ENCODE measurements around the gene C1orf87.
A peak's percentile ranks its signal among the peaks of the same experiment; 100 is the strongest.

The C1orf87 gene

DNA sequence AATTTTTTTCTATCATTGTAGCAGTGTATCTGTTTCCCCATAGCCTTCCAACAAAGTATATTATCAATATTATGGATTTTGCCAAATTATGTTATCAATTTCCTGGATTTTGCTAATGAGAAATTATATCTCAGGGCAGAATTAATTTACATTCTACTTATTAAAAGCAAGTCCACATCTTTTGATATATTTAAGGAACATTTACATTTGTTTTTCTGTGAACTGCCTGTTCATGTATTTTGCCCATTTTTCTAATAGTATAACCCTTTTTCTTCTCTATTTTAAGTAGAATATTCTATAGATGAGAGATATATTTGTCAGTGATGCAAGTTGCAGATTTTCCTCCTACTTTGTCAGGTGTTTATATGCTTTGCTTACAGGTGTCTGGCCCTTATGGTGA lies 24.4 kb downstream of the C1orf87 start:
- no peak for TF ChIP-seq JUND (IDR thresholded peaks at IDR 0.05; ENCODE audit: low read depth)
- no peak for DNase-seq (ENCODE audit: low read depth in 1 of 2, low spot score in 1 of 2)
- in situ Hi-C loops (cut with HindIII; ENCODE audit: low pct_unique_long_range_greater_than_20kb, low sequenced_read_pairs): no loop called here

DNA sequence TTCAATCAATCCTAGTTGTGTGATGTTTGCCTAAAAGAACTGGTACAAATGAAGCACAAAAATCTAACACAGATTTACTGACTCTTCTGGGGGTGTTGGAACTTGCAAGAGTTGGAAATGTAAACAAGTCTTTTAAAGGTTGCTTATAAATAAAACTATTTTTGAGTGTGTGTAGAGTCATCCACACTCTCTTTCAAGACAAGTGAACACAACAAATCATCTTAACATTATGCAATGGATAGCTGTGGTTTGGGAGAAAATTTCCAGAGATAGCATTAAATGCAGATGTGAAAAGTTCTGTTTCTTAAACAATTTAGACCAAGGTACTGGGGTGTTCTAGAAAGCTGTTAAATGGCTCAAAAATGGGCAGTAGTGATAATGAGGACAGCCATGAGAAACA lies 28.7 kb downstream of the C1orf87 start:
- TF ChIP-seq JUND (IDR thresholded peaks at IDR 0.05; ENCODE audit: low read depth): no peak
- DNase-seq (ENCODE audit: low read depth in 1 of 2, low spot score in 1 of 2): no peak
- in situ Hi-C loops (cut with HindIII; ENCODE audit: low pct_unique_long_range_greater_than_20kb, low sequenced_read_pairs): no loop called here

DNA sequence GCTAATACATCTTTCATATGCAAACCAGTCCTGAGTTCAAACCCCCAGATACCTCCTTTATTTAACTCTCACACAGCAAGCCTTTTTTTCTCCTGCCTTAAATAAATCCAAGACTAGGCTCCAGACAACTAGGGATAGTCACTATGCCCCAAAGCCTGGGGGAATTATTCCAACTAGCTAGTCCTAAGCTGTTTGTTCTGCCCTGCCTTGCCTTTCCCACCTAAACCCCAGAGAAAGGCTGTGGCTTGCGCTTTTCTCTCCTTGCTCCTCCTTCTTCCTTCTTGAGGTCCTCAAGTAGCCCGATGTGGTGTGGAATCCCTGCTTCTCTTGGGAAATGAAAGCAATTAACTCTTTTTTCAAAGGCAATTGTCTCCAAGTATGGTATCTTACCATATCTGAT lies 31.8 kb downstream of the C1orf87 start:
- no peak for TF ChIP-seq JUND (IDR thresholded peaks at IDR 0.05; ENCODE audit: low read depth)
- no peak for DNase-seq (ENCODE audit: low read depth in 1 of 2, low spot score in 1 of 2)
- in situ Hi-C loops (cut with HindIII; ENCODE audit: low pct_unique_long_range_greater_than_20kb, low sequenced_read_pairs): no loop called here

DNA sequence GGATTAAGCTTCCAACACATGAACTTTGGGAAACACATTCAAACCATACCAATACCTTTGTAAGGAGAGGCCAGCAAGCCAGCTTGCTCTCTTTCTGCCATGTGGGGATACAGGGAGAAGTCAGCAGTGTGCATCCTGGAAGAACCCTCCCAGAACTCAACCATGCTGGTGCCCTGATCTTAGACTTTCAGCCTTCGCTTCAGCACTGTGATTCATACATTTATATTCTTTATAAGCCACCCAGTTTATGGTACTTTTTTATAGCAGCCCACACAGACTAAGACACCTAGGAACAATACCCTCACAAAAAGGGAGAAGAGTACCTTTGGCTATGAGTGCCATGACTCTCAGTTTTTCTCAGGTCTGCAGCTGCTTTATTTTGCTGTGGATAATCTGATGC lies 35.9 kb downstream of the C1orf87 start:
- TF ChIP-seq JUND (IDR thresholded peaks at IDR 0.05; ENCODE audit: low read depth): no peak
- in situ Hi-C loops (cut with HindIII; ENCODE audit: low pct_unique_long_range_greater_than_20kb, low sequenced_read_pairs): no loop called here
- no peak for DNase-seq (ENCODE audit: low read depth in 1 of 2, low spot score in 1 of 2)

DNA sequence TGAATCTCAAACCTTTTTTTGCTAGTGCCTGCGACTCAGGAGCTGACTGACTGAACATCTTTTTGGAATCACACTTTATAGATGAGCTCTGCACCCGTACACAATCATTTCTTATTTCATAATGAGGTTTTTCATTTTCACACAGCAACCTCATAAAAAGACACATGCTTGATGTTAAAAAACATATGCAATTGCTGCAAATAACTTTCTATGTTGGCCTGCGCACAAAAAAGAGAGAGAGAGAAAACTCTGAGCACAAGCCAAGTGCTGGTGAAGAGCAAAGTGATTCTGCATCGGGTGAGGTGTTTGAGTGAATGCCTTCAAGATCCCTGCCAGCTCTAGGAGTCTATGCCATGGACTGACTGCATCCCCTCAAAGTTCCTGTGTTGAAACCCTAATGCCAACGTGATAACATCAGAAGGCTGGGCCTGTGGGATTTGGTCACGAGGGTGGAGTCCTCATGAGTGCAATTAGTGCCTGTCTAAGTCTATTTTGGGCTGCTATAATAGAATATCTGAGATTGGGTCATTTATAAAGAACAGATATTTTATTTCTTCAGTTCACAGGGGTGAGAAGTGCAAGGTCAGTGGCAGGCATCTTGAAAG lies 36.6 kb downstream of the C1orf87 start:
- in situ Hi-C loops (cut with HindIII; ENCODE audit: low pct_unique_long_range_greater_than_20kb, low sequenced_read_pairs): no loop called here
- no peak for TF ChIP-seq JUND (IDR thresholded peaks at IDR 0.05; ENCODE audit: low read depth)
- no peak for DNase-seq (ENCODE audit: low read depth in 1 of 2, low spot score in 1 of 2)

DNA sequence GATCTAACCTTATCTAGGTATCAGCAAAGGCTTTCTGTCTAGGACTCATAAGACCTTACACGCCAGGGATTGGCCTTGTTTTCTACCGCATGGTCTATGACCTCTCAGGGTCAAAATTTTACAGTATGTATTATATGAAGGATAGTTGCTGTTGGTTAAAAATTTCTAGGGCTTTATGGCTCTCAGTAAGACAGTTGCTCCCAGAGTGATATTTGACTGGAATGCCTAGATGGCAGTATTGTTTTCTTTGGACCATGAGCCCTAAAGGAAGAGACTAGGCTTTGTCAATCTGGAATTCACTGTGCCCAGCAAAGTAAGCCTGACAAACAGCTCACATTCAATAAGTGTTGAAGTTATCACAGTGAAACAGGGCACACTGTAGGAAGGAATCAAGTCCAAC lies 37.6 kb downstream of the C1orf87 start:
- no peak for TF ChIP-seq JUND (IDR thresholded peaks at IDR 0.05; ENCODE audit: low read depth)
- DNase-seq (ENCODE audit: low read depth in 1 of 2, low spot score in 1 of 2): peak in 1 of 2 experiments; percentile 12
- in situ Hi-C loops (cut with HindIII; ENCODE audit: low pct_unique_long_range_greater_than_20kb, low sequenced_read_pairs): no loop called here

DNA sequence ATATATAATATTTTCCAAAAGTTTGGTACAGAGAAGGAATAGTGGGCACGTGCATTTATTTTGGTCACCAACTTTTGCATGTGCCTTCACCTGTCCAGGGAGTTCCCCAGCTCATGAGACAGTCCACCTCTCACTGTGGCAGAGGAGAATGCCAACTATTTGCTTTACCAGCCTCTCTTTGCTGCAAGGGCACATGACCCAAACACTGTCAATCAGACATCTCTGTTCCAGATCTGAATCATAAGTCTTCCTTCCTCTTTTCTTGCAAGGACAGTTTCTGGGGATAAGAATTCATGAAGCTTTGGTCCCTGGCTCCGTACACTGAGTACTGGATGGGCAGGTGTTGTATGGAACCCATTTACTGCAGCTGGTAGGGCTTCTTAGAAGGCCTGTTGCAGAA lies 38.6 kb downstream of the C1orf87 start:
- no peak for DNase-seq (ENCODE audit: low read depth in 1 of 2, low spot score in 1 of 2)
- in situ Hi-C loops (cut with HindIII; ENCODE audit: low pct_unique_long_range_greater_than_20kb, low sequenced_read_pairs): no loop called here
- no peak for TF ChIP-seq JUND (IDR thresholded peaks at IDR 0.05; ENCODE audit: low read depth)

DNA sequence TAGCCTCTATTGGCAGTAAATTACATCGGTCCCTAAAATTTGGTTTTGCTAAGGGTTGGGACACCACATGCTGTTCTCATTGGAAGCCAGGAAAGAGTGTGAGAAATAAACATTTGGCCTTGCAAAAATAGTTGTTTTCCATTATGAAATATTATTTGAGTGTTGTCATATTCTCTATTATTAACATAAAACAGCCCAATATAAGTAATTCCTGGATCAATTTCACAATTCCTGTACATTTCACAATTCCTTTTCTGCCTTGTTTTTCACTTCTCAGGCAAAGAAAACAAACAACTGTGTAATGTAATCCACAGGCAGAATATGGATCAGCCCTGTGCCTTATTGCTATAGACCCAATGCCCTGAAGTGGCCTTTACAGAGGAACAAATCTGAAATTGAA lies 40.5 kb downstream of the C1orf87 start:
- in situ Hi-C loops (cut with HindIII; ENCODE audit: low pct_unique_long_range_greater_than_20kb, low sequenced_read_pairs): no loop called here
- no peak for DNase-seq (ENCODE audit: low read depth in 1 of 2, low spot score in 1 of 2)
- TF ChIP-seq JUND (IDR thresholded peaks at IDR 0.05; ENCODE audit: low read depth): no peak

DNA sequence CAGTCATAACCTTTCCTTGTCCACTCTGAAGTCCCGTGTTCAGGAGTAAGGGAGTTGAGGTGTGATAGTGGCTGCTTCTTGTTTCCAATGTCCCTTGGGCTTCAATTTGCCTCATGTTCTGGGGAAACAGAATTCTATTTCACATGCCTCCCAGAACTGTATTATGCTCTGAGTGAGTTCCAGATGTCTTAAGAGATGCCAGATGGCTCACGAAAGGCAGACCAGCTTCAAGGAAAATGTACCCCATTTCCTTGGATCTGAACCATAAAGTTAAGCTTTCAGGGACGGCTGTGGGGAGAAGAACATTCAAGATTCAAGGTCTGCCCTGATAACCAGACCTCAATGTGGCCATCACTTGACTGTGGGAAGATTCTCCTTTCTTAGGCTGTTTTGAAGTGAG lies 42.4 kb downstream of the C1orf87 start:
- in situ Hi-C loops (cut with HindIII; ENCODE audit: low pct_unique_long_range_greater_than_20kb, low sequenced_read_pairs): no loop called here
- TF ChIP-seq JUND (IDR thresholded peaks at IDR 0.05; ENCODE audit: low read depth): no peak

DNA sequence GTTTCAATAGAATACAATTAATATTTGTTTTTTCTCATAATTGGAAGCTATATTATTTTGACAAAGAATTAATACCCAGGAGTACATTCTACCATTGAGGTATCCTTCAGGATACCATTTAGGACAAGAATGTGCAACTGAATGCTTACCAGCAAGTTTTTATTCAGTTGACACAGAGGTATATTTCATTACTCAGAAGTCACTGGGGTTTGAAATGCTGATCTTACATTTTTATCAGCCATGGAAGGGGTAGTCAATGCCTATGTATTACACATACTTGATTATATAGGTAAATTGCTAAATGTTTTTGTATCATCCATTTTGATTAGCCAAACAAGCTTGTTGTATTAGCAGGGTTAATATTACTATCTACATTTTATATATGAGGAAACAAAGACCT lies 48.0 kb downstream of the C1orf87 start:
- in situ Hi-C loops (cut with HindIII; ENCODE audit: low pct_unique_long_range_greater_than_20kb, low sequenced_read_pairs): no loop called here
- no peak for TF ChIP-seq JUND (IDR thresholded peaks at IDR 0.05; ENCODE audit: low read depth)

More for the DNA sequence above, 42.4 kb downstream of the C1orf87 start:
- no peak for DNase-seq (ENCODE audit: low read depth in 1 of 2, low spot score in 1 of 2)

DNA sequence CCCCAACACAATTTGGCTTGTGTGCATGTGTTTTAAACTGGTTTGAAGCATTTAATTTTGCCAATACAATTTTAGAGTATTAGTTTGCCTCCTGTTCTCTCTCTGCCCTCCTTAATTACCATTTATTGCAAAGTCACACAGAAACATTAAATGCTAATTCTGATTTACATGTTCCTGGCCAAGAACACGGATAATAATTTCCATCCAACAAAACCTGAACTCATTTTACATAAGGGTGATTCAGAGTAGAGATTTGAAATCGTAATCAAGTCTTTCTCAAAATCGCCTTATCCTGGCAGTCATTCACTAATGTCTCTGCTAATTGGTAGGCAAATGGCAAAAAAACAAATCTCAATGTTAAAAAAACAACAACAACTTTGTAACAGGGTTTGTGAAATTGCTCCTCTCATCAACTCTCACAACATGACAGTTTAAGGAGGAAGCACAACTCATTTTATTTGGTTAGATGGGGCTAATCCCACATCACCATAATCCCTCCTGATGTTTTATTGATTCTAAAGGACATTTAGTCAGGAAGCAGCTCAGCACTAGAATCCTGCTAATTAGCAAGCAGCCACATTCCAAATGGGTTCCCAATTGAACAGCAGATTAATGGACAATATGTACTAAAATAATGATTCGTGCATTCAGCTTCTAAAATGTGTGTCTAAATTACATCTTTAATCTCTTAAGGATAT lies 55.9 kb downstream of the C1orf87 start:
- DNase-seq (ENCODE audit: low read depth in 1 of 2, low spot score in 1 of 2): no peak
- in situ Hi-C loops (cut with HindIII; ENCODE audit: low pct_unique_long_range_greater_than_20kb, low sequenced_read_pairs): no loop called here
- TF ChIP-seq JUND (IDR thresholded peaks at IDR 0.05; ENCODE audit: low read depth): no peak

More for the DNA sequence above, 48.0 kb downstream of the C1orf87 start:
- DNase-seq (ENCODE audit: low read depth in 1 of 2, low spot score in 1 of 2): no peak

DNA sequence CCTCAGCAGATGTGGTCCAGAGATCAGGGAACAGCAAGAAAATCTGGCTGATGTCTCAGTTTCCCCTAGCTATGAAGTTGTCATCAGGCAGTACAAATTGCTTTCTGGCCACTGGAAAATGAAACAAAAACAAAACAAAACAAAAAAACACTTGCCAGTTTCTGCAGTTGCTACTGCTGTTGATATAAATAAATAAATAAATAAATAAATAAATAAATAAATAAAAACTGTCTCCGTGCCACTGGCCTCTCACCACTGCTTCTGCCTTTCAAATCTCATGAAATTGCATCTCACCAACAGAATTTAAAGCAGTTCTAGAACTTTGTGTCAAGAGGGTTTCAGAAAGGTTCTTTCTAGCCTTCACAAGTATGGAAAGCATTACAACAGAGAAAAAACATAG lies 62.9 kb downstream of the C1orf87 start:
- no peak for DNase-seq (ENCODE audit: low read depth in 1 of 2, low spot score in 1 of 2)
- TF ChIP-seq JUND (IDR thresholded peaks at IDR 0.05; ENCODE audit: low read depth): no peak
- in situ Hi-C loops (cut with HindIII; ENCODE audit: low pct_unique_long_range_greater_than_20kb, low sequenced_read_pairs): no loop called here

DNA sequence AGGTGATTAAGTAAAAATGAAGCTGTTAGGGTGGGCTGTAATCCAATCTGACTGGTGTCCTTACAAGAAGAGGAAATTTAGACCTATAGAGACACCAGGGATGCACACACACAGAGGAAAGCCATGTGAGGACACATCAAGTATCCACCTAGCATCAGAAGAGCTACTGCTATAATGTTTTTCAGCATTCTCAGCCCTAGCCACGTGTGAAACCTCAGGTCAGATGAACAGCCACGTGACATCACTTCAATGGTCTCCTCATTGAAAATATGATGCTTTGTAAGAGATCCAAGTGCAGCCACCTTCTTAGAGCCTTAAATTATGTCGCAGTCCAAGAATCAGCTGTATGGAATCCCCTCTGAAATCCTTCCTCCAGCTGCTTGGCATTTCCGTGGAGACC lies 65.1 kb downstream of the C1orf87 start:
- TF ChIP-seq JUND (IDR thresholded peaks at IDR 0.05; ENCODE audit: low read depth): no peak
- in situ Hi-C loops (cut with HindIII; ENCODE audit: low pct_unique_long_range_greater_than_20kb, low sequenced_read_pairs): no loop called here
- no peak for DNase-seq (ENCODE audit: low read depth in 1 of 2, low spot score in 1 of 2)

DNA sequence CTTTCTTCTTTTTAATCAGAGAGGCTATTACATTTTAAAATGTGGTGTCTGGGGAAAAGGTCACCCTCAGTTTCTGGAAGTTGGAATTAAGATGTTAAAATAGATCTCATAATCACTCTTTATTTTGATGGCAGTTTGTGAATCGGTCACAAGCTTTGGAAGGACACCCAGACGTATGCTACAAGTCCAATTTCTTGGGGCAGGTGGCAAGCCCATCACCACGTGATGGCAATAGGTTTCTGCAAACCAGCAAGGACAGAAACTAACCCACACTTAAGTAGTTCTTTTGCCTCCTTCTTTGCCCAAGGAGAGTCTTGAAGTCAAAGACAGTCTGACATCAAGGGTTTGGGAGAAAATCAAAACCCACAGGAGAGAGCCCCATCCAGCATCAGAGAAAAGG lies 72.9 kb downstream of the C1orf87 start:
- no peak for TF ChIP-seq JUND (IDR thresholded peaks at IDR 0.05; ENCODE audit: low read depth)
- in situ Hi-C loops (cut with HindIII; ENCODE audit: low pct_unique_long_range_greater_than_20kb, low sequenced_read_pairs): no loop called here
- no peak for DNase-seq (ENCODE audit: low read depth in 1 of 2, low spot score in 1 of 2)
